T-helper 22 cell (primary cell): Measurements from ENCODE around the gene PHETA2.
A peak's percentile ranks its signal among the peaks of the same experiment; 100 is the strongest.

Source experiments
- DNase-seq: peaks from one replicate; pipeline ENCODE4 v3.0.0-alpha.2; 2020; ENCODE audit warnings: low read depth

The PHETA2 gene

GRCh38 chr22:42074132-42074811 lies at the start of gene PHETA2:
Gene PHETA2 (plus strand): TSS chr22:42074248. CDS start chr22:42077294, 3,046 bp downstream.
- peak; percentile 34 for DNase-seq

DNA sequence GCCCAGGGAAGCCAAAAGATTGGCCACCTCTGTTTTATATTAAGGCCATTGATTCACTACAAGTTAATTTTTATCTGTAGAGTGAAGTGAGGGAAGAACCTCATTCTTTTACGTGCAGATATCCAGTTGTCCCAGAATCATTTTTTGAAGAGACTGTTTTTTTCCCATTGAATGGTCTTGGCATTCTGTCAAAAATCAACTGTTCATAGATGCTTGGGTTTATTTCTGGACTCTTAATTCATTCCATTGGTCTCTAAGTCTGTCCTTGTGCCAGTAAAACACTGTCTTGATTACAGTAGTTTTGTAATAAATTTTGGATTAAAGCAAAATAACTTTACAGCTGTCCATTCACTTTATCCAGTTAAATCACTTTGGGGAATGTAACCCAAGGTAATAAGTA lies 48.6 kb upstream of the PHETA2 start:
- DNase-seq, result no peak

DNA sequence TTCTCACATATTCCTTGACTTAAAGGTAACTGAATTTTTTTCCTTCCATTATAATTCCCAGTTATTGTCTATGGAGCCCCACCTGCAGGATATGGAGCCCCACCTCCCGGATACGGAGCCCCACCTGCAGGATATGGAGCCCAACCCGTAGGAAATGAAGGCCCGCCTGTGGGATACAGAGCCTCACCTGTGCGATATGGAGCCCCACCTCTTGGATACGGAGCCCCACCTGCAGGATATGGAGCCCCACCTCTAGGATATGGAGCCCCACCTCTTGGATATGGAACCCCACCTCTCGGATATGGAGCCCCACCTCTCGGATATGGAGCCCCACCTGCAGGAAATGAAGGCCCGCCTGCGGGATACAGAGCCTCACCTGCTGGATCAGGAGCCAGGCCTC lies 47.3 kb upstream of the PHETA2 start:
- DNase-seq, result no peak

DNA sequence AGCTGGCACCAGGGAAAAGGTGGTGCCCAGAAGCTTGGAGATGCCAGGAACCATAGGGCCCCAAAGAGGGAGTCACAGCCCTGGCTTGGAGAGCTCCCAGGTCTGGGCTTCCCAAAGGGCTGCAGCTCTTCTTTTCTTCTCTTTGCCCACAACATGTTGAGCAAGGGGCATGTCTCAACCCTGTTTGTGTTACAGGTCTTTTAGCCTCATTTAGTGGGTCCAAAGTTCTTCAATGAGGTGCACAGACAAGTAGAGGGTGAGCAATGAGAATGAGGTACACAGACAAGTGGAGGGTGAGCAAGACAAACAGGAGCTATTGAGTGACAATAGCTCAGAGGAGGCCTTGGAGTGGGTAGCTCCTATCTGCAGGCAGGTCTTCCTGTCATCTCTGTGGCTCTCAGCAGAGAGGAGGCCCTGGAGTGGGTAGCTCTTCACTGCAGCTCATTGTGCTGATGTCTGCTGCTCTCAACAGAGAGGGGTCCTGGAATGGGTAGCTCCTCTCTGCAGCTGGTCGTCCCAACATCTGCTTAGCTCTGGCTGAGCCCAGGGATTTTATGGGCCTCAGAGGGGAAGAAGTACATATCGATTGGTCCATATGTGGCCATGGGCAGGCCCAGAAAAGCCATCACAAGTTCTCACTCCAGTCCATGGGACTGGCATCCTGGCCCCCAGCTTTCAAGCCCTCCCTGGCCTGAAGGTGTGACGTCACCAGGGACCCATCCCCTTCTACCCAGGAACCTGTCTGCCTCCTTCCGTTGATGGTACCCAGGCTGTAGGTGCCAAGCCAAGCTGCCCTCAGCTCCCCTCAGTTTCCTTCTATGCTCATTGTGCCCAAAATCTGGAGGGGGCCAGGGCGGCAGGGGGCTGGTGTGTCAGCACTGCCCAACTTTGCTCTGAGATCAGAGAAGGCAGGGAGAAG lies 40.5 kb upstream of the PHETA2 start:
- no peak for DNase-seq

DNA sequence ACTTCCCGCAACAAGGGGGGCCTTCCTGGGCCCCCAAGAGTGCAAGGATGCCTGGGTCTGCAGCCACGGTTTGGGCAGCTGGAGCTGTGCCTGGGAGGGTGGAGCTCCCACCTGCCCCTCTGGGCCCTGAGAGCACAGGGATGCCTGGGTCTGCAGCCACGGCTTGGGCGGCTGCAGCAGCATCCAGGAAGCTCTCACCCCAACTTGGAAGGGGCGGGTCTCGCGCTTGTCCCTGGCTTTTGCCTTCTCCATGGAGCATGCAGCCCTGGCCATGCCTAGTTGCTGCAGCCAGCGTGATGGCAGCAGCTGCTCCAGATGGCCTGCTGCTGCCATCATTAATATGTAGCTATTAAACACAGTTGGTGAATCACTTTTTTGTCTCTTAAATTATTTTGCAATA lies 38.8 kb upstream of the PHETA2 start:
- no peak for DNase-seq

GRCh38 chr22:42039271-42039670 lies 34.8 kb upstream of the PHETA2 start:
- DNase-seq, result no peak

DNA sequence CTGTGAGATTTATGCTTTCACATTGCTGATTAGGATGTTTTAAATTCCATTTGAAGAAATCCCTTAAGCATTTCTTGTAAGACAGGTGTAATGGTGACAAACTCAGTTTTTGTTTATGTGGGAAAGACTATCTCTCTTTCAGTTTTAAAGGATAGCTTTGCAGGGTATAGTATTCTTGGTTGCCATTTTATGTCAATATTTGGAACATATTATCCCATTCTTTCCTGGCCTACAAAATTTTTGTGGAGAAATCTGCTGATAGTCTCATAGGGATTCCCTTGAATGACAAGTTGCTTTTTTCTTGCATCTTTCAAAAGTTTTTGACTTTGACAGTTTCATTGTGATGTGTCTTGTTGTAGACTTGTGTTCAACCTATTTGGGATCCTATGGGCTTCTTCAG lies 32.3 kb upstream of the PHETA2 start:
- no peak for DNase-seq

- DNase-seq, result no peak
Observed at GRCh38 chr22:42050641-42051180, 23.3 kb upstream of the PHETA2 start.

- no peak for DNase-seq
Observed at GRCh38 chr22:42052765-42053164, 21.3 kb upstream of the PHETA2 start.

GRCh38 chr22:42056757-42057511 lies 17.1 kb upstream of the PHETA2 start:
- no peak for DNase-seq

DNA sequence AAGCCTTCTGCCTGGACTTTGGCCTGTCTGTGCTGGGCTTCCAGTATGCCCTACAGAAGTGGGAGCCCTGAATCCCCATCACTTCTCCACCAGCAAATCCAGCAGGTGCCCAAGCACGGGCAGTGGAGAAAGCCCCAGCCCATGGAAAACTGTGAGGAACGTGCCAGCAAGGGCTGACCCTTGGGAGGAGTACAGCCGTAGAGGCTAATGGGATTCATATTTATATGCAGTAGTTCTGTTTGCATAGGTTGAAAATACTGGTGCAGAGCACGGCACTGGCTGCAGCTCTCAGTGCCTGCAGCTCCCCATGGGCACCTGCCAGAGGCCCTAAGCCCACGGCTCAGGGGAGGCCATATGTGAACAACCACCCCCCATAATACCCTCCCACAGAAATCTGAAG lies 13.6 kb upstream of the PHETA2 start:
- DNase-seq, result no peak

- no peak for DNase-seq
Observed at GRCh38 chr22:42061041-42061440, 13.0 kb upstream of the PHETA2 start.

- no peak for DNase-seq
Observed at GRCh38 chr22:42062506-42063170, 11.4 kb upstream of the PHETA2 start.

DNA sequence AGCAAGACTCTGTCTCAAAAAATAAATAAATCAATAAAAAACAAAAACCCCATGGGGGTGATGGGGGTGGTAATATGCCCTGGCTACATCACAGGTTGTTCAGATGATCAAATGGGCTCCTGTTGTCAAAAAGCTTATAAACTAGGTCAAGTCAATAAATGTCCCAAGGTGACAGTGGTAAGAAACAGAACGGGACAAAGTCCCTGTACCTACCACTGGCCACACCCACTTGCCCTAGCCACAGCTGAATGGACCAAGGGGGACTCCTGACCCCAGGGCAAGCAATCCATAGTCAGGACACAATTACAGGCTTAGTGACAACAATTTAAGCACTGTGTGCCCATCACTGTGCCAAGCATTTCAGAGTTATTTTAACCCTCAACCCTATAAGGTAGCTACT lies 9.4 kb upstream of the PHETA2 start:
- DNase-seq, result no peak

- no peak for DNase-seq
Observed at GRCh38 chr22:42065438-42066125, 8.5 kb upstream of the PHETA2 start.

GRCh38 chr22:42066126-42066761 lies 7.8 kb upstream of the PHETA2 start:
- DNase-seq, result no peak

GRCh38 chr22:42066937-42067336 lies 7.1 kb upstream of the PHETA2 start:
- DNase-seq, result no peak

- DNase-seq, result no peak
Observed at GRCh38 chr22:42067671-42068251, 6.3 kb upstream of the PHETA2 start.

DNA sequence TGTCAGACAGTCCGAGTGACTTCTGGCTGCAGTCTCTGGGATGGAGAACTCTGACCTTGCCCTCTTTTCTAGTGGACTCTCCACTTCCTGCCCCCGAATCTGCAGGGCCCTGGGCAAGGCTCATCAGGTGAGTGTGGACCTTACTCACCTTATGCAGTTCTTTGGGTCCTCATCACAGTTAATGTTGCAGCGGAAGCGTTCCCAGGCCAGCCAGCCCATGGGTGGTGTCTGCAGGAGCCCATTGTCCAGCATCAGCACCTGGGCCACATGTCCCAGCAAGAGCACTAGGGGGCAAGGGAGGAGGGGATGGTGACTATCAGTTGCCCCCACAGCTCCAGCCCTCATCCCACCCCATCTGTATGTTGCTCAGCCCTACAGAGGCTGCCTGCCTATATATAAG lies 5.8 kb upstream of the PHETA2 start:
- DNase-seq, result no peak

DNA sequence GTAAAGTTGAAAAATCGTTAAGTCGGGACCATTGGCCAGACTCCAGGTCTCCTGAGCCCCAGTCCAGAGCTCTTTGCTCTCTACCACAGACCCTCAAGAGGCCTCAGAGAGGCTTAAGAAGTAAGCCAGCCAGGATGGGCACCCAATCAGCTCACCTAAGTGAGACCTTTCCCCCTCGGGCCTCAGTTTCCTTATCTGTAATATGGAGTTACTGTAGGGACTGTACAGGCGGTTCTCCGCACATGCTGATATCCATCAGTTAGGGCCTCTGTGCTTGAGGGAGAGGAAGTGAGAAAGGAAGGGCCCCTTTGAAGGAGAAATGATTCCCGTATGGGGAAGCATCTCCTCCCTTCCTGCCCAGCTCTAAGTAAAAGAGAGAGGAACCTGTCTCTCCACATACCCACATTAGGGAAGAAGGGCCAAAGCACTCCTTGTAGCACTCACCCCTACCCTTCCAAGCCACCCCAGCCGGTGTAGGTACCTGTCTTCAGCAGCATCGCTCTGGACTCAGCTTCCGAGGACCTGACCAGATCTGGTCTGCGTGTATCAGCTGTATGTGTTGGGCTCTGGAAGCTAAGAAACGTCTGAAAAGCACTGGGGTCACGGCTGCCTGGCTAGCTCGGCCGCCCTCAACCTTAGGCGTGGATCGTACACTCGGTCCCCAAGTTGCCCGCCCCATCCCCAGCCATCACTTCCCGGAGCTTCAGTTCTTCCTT lies 4.1 kb upstream of the PHETA2 start:
- DNase-seq, result no peak
